HG02938 (cell line): ENCODE measurements around the gene SYT1.

Experiments
- ATAC-seq: cut with Tn5 transposase; IDR thresholded peaks from one replicate; pipeline ENCODE4 v1.9.1; 2021; ENCODE audit warnings: mild to moderate bottlenecking, moderate library complexity; ENCODE audit not compliant: unreplicated experiment

The SYT1 gene

DNA sequence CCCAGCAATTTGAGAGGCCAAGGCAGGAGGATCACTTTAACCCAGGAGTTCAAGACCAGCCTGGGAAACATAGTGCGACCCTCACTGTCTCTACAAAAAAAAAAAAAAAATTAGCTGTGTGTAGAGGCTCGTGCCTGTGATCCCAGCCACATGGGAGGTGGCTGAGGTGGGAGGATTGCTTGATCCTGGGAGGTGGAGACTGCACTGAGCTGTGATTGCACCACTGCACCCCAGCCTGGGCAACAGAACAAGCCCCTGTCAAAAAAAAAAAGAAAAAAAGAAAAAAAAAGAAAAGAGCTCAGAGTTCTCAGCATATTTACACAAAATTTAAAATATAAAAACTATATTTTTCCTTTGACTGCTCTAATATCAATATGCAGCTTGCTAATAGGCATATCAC lies 260.8 kb downstream of the SYT1 start:
- ATAC-seq, result no peak

DNA sequence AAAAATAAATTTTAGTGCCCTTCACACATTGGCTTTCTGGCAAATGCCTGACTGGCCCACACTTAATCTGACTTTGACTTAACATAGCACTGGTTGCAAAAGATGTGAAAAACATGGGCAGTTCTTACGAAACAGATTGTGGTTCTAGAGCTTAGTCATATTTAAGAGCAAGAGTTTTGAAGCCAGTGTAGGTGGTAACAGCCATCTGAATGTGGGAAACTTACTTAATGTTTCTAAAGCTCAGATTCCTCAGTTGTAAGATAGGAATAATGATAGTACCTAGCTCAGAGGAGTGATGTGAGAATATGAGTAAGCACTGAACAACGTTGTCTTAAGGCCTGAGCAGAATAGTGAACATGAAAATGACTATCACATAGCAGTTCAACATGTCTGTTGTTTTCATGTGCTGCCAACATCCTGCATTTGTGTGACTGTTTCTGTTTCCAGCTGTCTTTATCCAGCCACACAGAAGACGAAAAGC lies 262.7 kb downstream of the SYT1 start:
- ATAC-seq, result peak; percentile 95

DNA sequence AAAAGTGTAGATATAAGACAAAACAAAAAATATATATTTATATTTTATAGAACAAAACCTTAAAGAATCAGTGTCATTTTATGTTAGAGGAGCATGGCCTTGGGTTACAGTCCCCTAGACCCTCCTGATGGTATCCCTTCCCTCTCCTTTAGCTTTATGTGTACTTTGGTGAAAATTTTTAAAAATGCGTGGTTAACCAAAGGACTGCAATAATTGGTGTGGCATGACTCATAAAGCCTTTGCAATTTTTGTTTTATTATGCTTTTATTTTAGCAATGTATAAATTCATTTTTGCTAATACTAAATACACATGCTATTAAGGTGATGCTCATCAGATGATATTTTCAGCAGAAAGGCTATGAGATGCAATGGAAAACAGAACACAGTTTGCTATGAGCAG lies 264.4 kb downstream of the SYT1 start:
- no peak for ATAC-seq

DNA sequence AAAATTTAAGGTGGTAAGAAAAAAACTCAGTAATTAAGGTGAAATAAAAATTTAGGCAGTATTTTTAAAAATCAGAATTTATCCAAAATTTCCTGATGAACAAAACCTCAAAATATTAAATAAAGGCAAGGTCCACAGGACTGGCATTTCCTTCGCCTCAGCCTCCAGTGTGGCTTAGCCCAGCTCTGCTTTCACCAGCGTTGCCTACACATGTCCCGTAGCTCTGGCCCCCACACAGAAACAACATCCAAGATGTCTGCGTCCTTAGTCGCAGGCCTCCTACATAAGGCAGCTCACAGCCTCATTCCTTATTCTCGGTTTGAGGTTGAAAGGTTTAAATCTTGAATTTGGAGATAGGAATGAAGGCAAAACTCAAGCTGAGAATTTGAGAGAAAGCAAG lies 274.3 kb downstream of the SYT1 start:
- no peak for ATAC-seq

DNA sequence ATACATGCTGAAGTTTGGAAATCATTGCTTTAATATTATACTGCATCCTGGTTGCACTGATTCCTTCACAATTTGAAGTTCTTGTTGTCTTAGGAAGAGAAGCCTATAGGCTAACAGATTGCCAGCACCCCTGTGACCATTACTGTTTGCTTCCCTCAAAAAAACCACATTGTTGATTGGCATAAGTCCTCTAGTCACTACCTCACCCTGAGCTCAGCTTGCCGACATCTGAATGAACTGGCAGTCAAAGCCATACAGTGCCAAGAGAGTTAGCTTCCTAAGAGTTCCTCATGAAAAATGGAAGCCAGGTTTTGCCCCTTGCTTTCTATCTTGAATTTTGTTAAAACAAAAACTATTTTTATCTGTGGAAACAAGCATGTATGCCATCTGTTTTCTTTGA lies 276.1 kb downstream of the SYT1 start:
- ATAC-seq, result no peak

DNA sequence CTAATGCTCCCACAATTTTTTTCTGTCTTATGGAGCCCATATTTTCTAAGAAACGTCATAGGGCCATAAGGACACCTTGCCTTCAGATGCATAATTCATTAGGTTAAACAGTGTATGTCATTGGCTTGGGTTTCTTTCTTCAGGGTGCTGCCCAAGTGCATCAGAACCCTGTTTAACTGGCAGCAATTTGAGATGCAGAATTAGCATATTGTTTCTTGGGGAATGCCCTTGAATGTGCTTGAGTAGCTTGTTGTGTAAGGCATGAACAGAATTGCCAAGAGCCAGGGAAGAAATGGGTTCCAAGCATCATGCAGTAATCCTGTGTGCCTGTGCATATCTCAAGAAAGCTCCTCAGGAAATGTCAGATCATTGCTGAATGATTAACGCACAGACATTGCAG lies 277.2 kb downstream of the SYT1 start:
- no peak for ATAC-seq

DNA sequence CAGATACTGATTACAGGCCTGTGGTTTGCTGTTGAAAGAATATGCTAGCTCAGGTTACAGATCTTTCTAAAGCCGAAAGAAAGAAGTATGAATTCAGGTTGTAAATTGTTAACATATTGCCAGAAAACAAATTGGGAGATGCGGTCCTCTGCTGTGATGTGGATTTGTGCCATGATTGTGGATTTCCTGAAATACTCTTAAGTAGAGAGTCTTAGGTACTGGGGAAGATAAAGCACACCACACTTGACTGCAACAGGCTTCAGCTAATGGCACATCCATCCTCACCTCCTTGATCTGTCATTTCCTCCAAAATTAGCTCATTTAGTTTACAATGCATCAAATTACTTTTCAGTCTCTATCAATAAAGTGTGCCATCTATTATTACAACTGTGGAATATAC lies 279.2 kb downstream of the SYT1 start:
- no peak for ATAC-seq

DNA sequence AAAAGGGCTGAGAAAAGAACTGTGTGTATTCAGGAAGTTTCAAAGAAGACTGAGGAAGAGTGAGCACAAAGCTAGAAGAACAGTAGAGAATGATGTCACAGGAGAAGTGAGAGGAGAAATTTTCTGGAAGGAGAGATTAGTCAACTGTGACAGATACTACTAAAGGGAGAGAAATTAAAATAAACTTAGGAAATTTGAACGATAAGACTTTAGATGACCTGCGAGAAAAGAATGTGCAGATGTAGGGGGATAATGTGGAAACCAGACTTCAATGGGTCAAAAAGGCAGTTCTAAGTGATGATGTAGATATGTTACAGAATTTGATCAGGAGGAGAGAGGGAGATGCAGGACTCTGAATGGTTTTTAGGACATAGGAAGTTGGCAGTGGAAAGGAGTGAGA lies 287.4 kb downstream of the SYT1 start:
- ATAC-seq, result no peak

DNA sequence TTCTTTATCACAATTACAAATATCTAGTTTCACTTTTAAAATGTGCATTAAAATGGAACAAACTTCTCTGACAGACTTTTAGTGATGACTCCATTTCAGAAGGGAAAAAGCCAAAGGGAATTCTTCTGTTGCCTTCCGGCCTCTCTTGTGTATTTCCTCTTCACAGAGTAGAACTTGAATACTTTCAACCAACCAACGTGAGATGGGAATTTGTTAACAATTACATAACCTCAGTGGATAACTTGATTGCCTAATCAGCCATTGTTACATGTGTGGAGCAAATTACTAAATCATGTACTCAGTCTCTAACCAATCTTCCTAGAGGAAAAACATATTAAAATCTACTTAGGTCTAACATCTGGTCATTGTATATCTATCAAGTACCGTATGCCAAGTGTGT lies 291.1 kb downstream of the SYT1 start:
- ATAC-seq, result no peak

DNA sequence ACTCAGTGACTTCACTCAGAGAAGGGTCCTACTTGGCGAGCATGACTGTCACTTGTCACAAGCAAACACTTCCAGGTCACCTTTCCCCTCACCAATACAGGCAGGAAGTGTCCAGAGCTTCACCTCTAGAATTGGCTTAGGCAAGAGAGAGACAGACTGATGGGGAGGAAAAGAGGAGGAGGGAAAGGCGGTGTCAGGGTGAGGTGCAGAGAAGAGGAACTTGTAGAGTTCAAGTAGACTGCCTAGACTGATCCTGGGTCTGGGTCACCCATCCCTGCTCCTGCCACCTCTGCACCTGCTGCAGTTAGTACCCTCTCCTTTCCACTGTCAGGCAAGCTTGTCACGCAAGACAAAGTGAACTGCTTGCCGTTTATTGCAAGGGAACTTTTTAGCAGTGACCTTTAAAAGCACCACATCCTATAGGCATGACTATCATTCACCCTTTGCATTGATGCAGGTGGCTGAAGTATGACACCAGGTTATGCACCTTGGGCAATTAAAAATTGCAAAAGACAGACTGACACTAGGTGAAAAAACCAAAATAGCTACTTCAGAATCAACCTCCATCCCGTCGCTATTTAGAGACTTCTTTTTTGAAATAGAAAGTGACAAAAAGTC lies 292.4 kb downstream of the SYT1 start:
- ATAC-seq, result peak; percentile 52

DNA sequence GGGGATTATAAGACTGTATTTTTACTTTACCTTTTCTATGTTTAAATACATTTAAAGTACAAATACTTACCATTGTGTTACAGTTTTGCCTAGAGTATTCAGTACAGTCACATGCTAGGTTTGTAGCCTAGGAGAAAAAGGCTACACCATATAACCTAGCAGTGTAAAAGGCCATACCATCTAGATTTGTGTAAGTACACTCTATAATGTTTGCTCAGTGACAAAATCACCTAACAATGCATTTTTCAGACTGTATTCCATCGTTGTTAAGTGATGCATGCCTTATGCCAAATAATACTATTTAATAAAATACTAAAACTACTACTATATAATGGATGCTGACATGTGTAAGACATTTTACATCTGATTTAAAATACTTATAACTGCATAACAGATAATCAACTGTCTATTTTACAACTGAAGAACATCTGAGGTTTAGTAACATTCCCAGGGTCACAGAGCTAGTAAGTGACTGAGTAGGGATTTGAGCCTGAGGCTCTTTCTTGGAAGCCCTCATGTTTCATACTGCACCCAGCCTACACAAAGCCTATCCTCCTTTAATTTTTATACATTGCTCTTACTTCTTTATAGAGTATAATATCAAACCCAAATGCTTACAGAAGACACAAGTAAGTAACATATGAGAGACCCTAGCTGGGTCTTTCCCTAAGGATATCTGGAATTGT lies 296.8 kb downstream of the SYT1 start:
- ATAC-seq, result no peak

DNA sequence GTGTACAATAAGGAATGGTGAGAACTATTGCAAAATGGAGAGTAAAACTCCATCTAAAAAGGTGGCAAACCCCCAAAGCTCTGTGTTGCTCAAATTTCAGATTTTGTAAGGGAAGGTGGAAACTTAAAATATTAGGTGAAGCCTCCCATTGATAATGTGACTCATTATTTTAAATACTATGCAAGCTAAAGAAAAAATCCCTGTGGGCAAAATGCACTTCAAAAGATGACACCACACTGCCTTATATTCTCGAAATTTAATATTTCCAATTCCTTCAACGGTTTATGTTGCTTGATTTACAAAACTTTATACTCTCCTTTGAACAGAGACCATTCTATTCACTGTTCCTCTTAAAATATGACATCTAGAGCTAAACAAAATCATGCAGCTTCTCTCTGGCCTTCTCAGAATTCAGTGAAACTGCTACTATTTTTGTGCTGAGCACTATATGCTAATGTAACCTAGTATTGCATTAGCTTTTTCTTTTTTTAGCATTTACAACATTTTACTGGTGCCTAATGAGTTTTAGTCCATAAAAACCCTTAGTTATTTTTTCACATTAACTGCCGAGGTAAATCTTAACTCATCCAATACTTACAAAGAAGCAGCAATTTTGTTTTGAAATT lies 297.7 kb downstream of the SYT1 start:
- no peak for ATAC-seq

DNA sequence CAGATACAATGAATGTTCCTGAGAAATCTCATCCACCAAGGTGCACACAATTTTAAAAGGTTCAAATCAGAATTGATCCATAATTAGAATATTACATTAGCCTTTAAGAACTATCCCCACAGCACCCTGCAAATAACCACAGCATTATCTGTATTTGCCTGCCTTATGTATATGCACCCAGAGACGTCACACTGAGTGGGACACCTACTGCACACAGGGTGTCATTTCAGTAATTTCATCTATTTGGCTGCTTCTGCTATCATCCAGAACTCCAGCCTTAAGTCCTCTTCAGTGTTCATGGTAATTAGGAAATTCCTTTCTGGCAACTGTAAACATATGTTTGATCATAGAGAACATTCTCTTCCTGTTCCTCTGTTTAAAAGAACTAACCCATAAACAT lies 298.4 kb downstream of the SYT1 start:
- no peak for ATAC-seq

DNA sequence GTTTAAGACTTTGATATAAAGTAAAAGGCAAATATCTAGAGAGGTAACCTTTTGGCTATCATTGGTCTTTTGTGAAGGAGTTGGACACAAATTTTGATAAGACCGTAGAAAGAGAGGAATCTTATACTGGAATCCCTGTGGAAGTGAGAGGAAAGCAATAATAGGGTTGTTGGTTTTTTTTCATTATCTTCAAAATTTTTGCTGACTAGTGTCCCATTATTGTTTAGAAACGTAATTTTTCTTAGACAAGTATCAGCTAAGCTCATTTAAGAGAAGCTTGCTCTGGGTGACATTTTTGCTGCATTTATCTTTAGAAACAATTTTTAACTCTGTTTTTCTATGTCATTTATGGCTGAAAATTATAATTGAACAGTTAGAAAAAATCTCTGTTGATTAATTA lies 300.3 kb downstream of the SYT1 start:
- no peak for ATAC-seq

DNA sequence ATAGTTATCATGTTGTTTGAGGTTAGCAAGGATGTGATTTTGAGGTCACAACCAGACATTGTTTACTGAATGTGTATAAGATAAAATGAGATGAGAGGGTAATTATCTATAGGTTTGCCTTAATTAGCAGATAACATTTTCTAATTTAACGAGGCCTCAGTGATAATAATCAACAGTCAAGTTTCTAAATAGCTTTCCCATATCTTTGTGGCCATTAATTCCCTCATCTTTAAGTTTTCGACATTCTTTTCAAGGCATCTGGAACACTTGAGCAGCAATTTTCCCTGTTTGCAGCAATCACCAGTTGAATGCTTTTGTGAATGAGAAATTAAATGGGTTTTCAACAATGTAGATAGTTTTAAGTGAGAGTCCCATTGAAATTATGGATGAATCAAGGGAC lies 304.1 kb downstream of the SYT1 start:
- ATAC-seq, result no peak

DNA sequence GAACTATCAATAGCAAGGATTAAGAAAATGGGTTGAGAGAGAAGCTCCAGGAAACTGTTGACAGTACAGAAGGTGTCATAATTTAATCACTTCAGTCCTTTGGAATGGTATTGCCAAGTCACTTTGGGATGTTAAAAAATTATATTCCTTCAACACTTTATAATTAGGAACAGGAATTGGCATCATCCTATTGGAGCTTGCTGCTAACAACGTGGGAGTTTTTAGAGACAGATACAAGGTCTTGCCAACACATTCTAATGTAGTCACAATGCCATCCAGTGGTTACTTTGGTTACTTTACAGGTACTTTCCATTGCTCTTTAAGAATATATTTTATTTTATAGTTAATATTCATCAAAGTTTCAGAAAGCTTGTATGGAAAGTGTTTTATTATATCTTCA lies 310.1 kb downstream of the SYT1 start:
- ATAC-seq, result peak; percentile 86

DNA sequence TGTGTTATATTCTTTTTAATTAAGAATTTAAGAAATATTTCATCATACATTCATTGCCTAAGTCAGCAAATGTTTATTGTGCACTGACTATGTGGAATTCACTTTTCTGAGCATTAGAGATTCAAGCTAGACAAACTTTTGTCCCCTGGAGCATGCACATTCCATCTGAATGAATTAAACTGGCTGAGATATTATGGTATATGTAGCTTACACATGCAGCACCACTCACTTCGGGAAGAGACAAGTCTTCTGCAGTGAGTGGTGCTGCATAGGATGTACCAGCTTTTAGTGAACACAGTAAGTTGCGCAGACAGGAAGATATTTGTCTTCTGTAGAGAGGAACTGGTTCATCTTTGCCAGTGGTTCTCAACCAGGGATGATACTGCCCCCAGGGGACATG lies 318.4 kb downstream of the SYT1 start:
- no peak for ATAC-seq

DNA sequence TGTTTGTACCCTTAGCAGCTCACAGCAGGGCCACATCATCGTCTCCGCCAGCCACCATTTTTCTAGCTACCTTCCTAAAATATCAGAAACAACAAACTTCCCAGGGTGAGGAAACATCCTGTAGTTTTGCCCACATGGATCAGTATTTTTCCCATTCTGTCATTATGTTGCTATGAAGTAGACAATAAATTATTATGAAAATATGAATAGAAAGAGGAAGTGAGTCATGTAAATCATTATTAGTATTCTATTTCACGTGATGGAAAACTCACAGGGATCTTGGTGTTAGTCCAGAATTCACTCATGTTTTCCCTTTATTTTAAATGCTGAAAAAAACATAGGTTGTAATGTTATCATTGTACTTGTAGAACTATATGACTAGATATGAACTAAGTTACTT lies 319.4 kb downstream of the SYT1 start:
- ATAC-seq, result no peak

DNA sequence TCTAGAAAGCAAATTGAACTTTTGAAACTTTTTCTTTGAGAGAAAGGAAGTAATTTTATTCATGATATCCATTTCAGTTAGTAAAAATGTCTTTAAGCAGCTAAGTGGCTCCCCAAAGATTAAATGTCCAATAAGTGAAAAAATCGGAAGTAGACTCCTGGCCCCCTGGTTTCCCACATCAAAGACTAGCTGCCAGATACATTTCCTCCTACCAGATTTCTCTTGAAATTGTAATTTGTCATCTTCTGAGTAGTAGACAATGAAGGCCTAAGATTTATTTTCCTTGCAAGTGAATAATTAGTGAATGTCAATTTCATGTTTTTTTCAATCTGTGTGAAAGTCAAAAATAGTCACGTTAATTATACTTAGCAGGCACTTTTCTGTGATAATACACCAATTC lies 321.9 kb downstream of the SYT1 start:
- ATAC-seq, result no peak

DNA sequence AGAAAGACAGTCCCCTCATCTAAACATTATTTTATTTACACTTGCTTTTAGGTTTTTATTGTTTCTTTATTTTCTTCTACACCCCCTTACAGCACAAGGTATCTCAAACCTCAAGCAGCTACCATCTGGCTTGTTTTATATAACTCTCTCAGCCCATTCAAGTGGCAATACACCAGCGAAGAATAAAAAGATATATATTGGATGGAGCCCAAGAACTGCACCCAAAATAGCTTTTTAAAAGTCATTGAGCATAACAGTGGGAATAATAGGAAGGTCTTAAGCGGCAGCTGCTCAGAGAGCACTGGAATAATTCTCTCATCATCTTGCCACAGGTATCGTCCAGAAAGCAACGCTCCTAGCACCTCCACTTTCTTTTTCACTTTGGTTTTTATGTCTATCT lies 322.5 kb downstream of the SYT1 start:
- ATAC-seq, result no peak

DNA sequence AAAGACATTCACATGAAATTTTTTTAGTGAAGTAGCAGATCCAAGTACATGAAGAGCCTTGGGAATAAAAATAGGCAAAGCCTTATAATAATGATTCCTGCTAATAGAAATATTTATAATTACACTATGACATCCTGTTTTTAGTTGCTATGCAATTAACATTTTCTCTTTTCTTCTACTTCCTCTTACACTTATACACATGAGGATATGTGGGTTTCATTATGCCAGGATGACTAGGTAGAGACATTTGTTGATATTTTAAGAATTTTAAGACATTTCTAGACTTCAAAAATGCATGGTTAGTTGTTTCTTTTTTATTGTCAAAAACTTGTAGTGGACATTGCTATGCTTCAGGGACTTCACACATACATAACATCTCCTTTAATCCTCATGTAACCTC lies 326.8 kb downstream of the SYT1 start:
- ATAC-seq, result peak; percentile 63

DNA sequence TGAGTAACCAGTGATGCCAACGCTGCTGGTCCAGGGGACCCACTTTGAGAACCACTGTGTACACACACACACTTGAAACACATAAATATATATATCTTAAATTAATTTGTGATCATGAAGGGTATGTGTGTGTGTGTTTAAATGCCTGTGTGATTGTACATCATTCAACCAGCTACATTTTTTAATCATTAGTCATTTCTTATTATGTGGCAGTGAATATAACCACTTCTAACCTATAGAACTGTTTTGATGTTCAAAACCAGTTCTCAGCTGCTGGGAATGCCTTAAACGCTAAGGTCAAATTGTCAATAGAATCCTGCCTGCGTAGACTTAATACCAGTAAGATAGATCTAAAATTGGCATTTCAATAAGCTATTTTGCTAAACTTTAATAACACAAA lies 330.0 kb downstream of the SYT1 start:
- no peak for ATAC-seq
